Measurements from ENCODE around the gene TXNDC17. TPM values are rescaled to one million over a fixed set of nuclear protein-coding genes. Genes with fewer than 3 reads are reported as not detected.
A peak's percentile ranks its signal among the peaks of the same experiment; 100 is the strongest.
"Not testable (repeated sequence)": the region's sequence is repeated elsewhere in the genome, so short reads cannot be mapped to it uniquely, and the experiment has no call there.

The TXNDC17 gene
- total RNA-seq, 1 experiment from 2014 or later: 114 TPM

DNA sequence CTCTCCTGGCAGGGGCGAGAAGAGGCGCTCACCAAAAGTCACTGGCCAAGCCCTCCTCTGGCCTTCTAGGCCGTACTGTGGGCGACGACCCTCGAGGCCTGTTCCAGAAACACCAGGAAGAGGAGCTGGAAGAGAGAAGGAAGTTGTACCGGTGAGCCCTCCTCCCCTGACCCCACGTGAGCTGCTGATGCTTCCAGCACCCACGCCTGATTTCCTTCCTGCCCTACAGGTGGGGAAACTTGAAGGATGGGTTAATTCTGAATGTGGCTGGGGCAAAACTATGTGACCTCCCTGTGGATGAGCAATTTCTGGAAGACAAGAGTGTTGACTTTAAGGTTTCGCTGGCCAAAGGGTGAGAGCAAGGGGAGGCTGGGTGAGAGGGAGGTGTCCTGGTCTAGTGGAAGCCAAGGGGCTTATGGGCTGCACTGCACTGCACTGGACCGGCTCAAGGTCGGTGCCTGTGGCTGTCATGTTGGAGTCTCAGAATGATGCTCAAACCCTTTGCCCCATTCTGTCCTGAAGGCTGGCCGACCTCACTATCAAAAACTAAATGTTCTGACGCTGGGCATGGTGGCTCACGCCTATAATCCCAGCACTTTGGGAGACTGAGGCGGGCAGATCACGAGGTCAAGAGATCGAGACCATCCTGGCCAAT is 16.9 kb downstream of the TXNDC17 start:
- ChIA-PET CTCF (no interaction called here), POLR2A (ENCODE audit: unreplicated experiment) (interaction anchor here (0.6 to 0.7 kb wide), 3 partner anchors 8 to 1219 kb away, joined by 3 to 4 read pairs (median 4); partner anchors contain the start of gene C1QBP)
- Histone ChIP-seq H3K36me3 (ENCODE audit: low read depth) (no peaks in the 10 kb centered on the region), H3K9me3 (ENCODE audit: insufficient read depth, low read depth) (no peaks in the 10 kb centered on the region), H3K4me1 (replicated peaks; ENCODE audit: insufficient read depth) (peaks cover 22% of the 10 kb centered on the region), H3K9me2 (ENCODE audit: insufficient read depth) (no peaks in the 10 kb centered on the region), H2AFZ (peak overlapping the region; percentile 77; the same call in 1 of the 2 replicates), H3F3A (ENCODE audit: insufficient read depth, low read depth) (peaks cover 6% of the 10 kb centered on the region; the same call in 1 of the 2 replicates), H4K20me1 (ENCODE audit: insufficient read depth) (no peaks in the 10 kb centered on the region), H3K79me2 (ENCODE audit: low read depth) (no peaks in the 10 kb centered on the region), H3K4me3 (peak overlapping the region; percentile 63; the same call in 1 of the 2 replicates), H3K4me2 (peak overlapping the region; percentile 78), H3K27ac (no peak overlapping the region), H3K27me3 (ENCODE audit: insufficient read depth, low read depth) (no peaks in the 10 kb centered on the region)
- peak in 1 of 2 experiments; percentile 43 for DNase-seq
- TF ChIP-seq, protein P1, sequence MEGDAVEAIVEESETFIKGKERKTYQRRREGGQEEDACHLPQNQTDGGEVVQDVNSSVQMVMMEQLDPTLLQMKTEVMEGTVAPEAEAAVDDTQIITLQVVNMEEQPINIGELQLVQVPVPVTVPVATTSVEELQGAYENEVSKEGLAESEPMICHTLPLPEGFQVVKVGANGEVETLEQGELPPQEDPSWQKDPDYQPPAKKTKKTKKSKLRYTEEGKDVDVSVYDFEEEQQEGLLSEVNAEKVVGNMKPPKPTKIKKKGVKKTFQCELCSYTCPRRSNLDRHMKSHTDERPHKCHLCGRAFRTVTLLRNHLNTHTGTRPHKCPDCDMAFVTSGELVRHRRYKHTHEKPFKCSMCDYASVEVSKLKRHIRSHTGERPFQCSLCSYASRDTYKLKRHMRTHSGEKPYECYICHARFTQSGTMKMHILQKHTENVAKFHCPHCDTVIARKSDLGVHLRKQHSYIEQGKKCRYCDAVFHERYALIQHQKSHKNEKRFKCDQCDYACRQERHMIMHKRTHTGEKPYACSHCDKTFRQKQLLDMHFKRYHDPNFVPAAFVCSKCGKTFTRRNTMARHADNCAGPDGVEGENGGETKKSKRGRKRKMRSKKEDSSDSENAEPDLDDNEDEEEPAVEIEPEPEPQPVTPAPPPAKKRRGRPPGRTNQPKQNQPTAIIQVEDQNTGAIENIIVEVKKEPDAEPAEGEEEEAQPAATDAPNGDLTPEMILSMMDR (conservative IDR thresholded peaks at IDR 0.05): no peak
- TF ChIP-seq EZH2 (IDR thresholded peaks at IDR 0.05; ENCODE audit: low read depth): no peak
- intact Hi-C loops (cut with micrococcal nuclease; ENCODE audit: unreplicated experiment): no loop called here
- BruUV-seq (replicated peaks): no TSS peak

GRCh38 chr17:6658411-6658810 is 17.6 kb downstream of the TXNDC17 start:
- Histone ChIP-seq H3K4me3 (peak overlapping the region; percentile 63; the same call in 1 of the 2 replicates), H3K4me2 (peak overlapping the region; percentile 78), H3K4me1 (replicated peaks; ENCODE audit: insufficient read depth) (peaks cover 16% of the 10 kb centered on the region)
- H3K36me3 ChIP-seq (ENCODE audit: low read depth); H2AFZ ChIP-seq; H3K27ac ChIP-seq; CTCF ChIA-PET; H3K9me2 ChIP-seq (ENCODE audit: insufficient read depth); H3F3A ChIP-seq (ENCODE audit: insufficient read depth, low read depth); H3K27me3 ChIP-seq (ENCODE audit: insufficient read depth, low read depth); H4K20me1 ChIP-seq (ENCODE audit: insufficient read depth); intact Hi-C loops (cut with micrococcal nuclease; ENCODE audit: unreplicated experiment); H3K79me2 ChIP-seq (ENCODE audit: low read depth); H3K9me3 ChIP-seq (ENCODE audit: insufficient read depth, low read depth); POLR2A ChIA-PET (ENCODE audit: unreplicated experiment); DNase-seq: not testable (repeated sequence)
- BruUV-seq (replicated peaks): TSS peak; percentile 25

DNA sequence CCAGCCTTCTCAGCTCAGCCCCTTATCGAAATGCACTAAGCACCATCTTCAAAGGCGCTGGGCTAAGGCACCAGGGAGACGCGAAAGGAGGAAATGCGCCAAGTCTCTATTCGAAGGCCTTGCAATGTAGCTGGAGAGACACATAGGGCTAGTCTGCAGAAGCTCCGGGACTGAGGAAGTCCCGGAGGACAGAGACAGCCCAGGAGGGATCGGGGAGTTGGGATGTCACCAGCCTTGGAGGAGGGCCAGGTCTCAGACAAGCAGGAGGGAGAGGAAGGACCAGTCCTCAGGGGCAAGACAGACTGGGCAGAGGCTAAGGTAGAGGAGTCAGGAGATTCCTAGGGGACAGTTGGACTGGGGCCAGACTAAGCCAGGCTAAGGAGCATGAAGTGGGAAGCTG is 19.2 kb downstream of the TXNDC17 start:
- POLR2A ChIA-PET (ENCODE audit: unreplicated experiment): no interaction called here
- no peaks in the 10 kb centered on the region for H3K79me2 ChIP-seq (ENCODE audit: low read depth)
- TF ChIP-seq, protein P1 (conservative IDR thresholded peaks at IDR 0.05): no peak
- TF ChIP-seq EZH2 (IDR thresholded peaks at IDR 0.05; ENCODE audit: low read depth): no peak

More for the DNA sequence above, 19.2 kb downstream of the TXNDC17 start:
- Histone ChIP-seq H3K27me3 (ENCODE audit: insufficient read depth, low read depth) (no peaks in the 10 kb centered on the region), H3K27ac (no peak overlapping the region), H3F3A (ENCODE audit: insufficient read depth, low read depth) (0 out of 2 replicates have a peak, but pooled peaks cover 6% of the 10 kb centered on the region), H3K4me3 (no peak overlapping the region), H3K4me2 (no peak overlapping the region), H3K9me3 (ENCODE audit: insufficient read depth, low read depth) (no peaks in the 10 kb centered on the region), H2AFZ (no peak overlapping the region), H3K9me2 (ENCODE audit: insufficient read depth) (no peaks in the 10 kb centered on the region), H3K4me1 (replicated peaks; ENCODE audit: insufficient read depth) (peaks cover 9% of the 10 kb centered on the region), H3K36me3 (ENCODE audit: low read depth) (no peaks in the 10 kb centered on the region), H4K20me1 (ENCODE audit: insufficient read depth) (no peaks in the 10 kb centered on the region)
- intact Hi-C loops (cut with micrococcal nuclease; ENCODE audit: unreplicated experiment): no loop called here
- no TSS peak for BruUV-seq (replicated peaks)
- CTCF ChIA-PET: no interaction called here
- DNase-seq: no peak

Data from PC-9 (cell line).